ENCODE measurements around the gene BTLA.

Gene BTLA

GRCh38 chr3:112460519-112461195, 38.6 kb downstream of the BTLA start (continued):
- no peak for TF ChIP-seq ZNF449 (tag by site-specific recombination; IDR thresholded peaks at IDR 0.05)

DNA sequence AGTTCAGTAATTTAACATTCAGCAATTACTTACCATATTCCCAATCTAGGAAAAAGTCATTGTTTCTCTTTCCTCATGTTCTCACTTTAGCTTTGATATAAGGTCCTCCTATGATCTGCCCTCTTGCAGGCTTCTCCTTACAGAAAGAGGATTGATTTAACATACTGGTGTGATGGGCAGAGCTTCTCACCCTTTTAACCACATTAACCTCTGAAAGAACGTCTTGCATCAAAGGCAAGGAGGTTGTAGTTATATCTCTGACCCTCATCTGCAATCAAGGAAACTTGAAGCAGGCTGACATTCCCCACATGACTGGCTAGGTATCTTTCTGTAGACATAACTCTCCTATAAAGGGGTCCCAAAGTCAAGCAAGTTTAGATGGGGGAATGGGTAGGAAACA, 39.5 kb downstream of the BTLA start:
- H3K27ac ChIP-seq (ENCODE audit: extremely low read depth, low read depth, low read length) = no peak overlapping the region
- H3K4me3 ChIP-seq (ENCODE audit: low read depth, low read length) = no peak overlapping the region
- no peaks in the 10 kb centered on the region for H3K36me3 ChIP-seq (ENCODE audit: control insufficient read depth in 2 of 2, insufficient read depth in 1 of 2, low read length in 2 of 2)
- no peaks in the 10 kb centered on the region for H3K9me3 ChIP-seq (ENCODE audit: control insufficient read depth, insufficient read depth, low read depth, low read length)
- POLR2A ChIA-PET = no interaction called here
- CTCF ChIA-PET = interaction anchor here (0.8 to 1.5 kb wide), 2 partner anchors 42 to 544 kb away, joined by 3 read pairs; no protein-coding TSS in a partner anchor
- TF ChIP-seq ZNF16 (tag by site-specific recombination; IDR thresholded peaks at IDR 0.05; ENCODE audit: low read depth) (no peak), ZNF274 (IDR thresholded peaks at IDR 0.05; ENCODE audit: low read length) (no peak), ZNF274 (tag by site-specific recombination; IDR thresholded peaks at IDR 0.05; ENCODE audit: borderline replicate concordance) (no peak), ZFP41 (tag by site-specific recombination; IDR thresholded peaks at IDR 0.05; ENCODE audit: borderline replicate concordance) (no peak), REPIN1 (tag by site-specific recombination; IDR thresholded peaks at IDR 0.05; ENCODE audit: low read depth) (no peak), ZNF302 (tag by site-specific recombination; IDR thresholded peaks at IDR 0.05; ENCODE audit: low read depth) (no peak), ZNF658 (tag by site-specific recombination; IDR thresholded peaks at IDR 0.05) (no peak), ZNF621 (tag by site-specific recombination; IDR thresholded peaks at IDR 0.05) (no peak), ZNF140 (tag by site-specific recombination; IDR thresholded peaks at IDR 0.05) (no peak), ZNF280D (tag by site-specific recombination; IDR thresholded peaks at IDR 0.05) (no peak), ZNF596 (tag by site-specific recombination; IDR thresholded peaks at IDR 0.05) (no peak)
- no peaks in the 10 kb centered on the region for H3K4me1 ChIP-seq (ENCODE audit: control insufficient read depth, insufficient read depth, low read length)

DNA sequence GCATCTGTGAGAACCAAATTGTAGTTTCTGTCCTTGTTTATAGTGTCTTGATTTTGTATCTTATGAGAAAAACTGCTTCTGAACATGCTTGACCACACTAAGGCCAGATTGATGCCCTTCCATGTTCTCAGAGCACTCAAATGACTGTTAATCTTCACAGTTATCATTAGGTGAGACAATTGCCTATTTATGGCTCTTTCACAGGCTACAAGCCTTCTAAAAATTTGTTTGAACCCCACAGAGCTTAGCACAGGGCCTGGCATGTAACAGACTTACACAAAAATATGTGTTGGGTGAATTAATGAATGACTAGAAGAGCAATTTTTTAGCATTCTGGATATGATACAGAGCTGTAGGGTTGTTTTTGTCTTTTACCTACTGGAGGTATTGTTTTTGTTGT, 43.1 kb downstream of the BTLA start:
- Histone ChIP-seq H3K4me3 (ENCODE audit: low read depth, low read length) (no peak overlapping the region), H3K36me3 (ENCODE audit: control insufficient read depth in 2 of 2, insufficient read depth in 1 of 2, low read length in 2 of 2) (no peaks in the 10 kb centered on the region), H3K9me3 (ENCODE audit: control insufficient read depth, insufficient read depth, low read depth, low read length) (no peaks in the 10 kb centered on the region), H3K27ac (ENCODE audit: extremely low read depth, low read depth, low read length) (no peak overlapping the region), H3K4me1 (ENCODE audit: control insufficient read depth, insufficient read depth, low read length) (no peaks in the 10 kb centered on the region)
- ChIA-PET CTCF (interaction anchor here (0.5 to 1.3 kb wide), 3 partner anchors 65 to 279 kb away, joined by 3 read pairs; no protein-coding TSS in a partner anchor), POLR2A (no interaction called here)
- TF ChIP-seq ZNF629 (tag by site-specific recombination; IDR thresholded peaks at IDR 0.05) (no peak), ZBTB6 (tag by site-specific recombination; IDR thresholded peaks at IDR 0.05) (no peak), YY2 (tag by site-specific recombination; IDR thresholded peaks at IDR 0.05) (no peak)
- TF ChIP-seq, protein P1, sequence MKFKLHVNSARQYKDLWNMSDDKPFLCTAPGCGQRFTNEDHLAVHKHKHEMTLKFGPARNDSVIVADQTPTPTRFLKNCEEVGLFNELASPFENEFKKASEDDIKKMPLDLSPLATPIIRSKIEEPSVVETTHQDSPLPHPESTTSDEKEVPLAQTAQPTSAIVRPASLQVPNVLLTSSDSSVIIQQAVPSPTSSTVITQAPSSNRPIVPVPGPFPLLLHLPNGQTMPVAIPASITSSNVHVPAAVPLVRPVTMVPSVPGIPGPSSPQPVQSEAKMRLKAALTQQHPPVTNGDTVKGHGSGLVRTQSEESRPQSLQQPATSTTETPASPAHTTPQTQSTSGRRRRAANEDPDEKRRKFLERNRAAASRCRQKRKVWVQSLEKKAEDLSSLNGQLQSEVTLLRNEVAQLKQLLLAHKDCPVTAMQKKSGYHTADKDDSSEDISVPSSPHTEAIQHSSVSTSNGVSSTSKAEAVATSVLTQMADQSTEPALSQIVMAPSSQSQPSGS (tag by site-specific recombination; IDR thresholded peaks at IDR 0.05; ENCODE audit: low read depth) = no peak
- TF ChIP-seq, protein P2, sequence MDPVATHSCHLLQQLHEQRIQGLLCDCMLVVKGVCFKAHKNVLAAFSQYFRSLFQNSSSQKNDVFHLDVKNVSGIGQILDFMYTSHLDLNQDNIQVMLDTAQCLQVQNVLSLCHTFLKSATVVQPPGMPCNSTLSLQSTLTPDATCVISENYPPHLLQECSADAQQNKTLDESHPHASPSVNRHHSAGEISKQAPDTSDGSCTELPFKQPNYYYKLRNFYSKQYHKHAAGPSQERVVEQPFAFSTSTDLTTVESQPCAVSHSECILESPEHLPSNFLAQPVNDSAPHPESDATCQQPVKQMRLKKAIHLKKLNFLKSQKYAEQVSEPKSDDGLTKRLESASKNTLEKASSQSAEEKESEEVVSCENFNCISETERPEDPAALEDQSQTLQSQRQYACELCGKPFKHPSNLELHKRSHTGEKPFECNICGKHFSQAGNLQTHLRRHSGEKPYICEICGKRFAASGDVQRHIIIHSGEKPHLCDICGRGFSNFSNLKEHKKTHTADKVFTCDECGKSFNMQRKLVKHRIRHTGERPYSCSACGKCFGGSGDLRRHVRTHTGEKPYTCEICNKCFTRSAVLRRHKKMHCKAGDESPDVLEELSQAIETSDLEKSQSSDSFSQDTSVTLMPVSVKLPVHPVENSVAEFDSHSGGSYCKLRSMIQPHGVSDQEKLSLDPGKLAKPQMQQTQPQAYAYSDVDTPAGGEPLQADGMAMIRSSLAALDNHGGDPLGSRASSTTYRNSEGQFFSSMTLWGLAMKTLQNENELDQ (tag by site-specific recombination; IDR thresholded peaks at IDR 0.05; ENCODE audit: low read depth) = no peak
